GM12801 (cell line): ENCODE data around the gene PTPRD.

ENCODE experiments used
- CTCF ChIP-seq: IDR thresholded peaks from one replicate; pipeline ENCODE4 v1.5.1; 2011; ENCODE audit warnings: control low read depth; ENCODE audit not compliant: insufficient read length; ENCODE audit errors: extremely low read depth

Gene PTPRD

DNA sequence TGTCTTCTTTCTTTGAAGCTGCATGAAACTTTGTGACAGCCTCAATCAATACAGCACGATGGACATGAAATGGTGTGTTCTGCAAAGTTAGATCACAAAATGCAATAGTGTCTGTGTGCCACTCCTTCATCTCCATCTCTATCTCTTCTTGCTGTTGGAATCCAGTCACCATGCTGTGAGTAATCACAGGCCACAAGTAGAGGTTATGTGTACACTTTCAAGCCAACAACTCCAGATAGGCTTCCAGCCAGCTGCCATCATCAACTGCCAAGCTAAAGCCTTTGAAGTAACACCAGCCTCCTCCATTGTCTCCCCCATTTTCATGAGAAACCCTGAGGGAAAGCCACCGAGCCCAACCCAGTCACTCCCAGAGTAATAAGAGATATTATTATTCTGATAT lies 360.6 kb downstream of the PTPRD start:
- TF ChIP-seq CTCF: no peak

DNA sequence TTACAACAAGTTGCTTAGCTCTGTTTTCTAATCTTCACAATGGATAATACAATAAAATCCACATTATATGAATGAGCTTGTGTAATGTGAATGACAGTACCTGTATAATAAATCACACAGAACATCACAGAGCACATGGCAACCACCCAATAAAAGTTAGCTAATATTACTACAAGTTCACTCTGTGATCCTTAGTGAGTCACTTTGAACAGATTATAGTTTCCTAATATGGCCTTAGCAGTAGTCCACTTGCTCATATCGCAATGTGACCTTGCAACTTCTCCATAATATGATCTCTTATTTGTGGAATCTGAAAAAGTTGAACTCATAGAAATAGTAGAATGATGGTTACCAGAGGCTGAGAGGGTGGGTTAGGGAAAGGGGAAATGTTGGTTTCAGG lies 361.3 kb downstream of the PTPRD start:
- no peak for TF ChIP-seq CTCF

GRCh38 chr9:10250219-10250618 lies 362.6 kb downstream of the PTPRD start:
- TF ChIP-seq CTCF: no peak

DNA sequence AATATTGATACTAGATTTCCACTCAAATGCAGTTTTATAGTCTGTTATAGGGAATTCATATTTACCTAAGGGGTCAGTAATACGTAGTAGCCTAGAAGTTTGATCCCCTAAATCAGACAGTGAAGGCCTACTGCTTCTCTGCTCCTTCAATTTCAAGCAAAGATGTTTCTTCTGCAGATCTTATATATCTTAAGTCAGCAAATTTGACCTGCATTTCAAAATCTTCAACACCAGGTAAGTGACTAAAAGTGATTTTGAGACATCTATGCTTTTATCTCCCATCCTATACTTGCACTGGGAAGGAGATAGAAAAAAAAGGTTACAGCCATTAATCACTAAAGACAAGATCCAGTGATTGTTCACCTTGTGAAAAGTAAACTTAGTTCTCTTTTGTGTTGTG lies 363.9 kb downstream of the PTPRD start:
- no peak for TF ChIP-seq CTCF

DNA sequence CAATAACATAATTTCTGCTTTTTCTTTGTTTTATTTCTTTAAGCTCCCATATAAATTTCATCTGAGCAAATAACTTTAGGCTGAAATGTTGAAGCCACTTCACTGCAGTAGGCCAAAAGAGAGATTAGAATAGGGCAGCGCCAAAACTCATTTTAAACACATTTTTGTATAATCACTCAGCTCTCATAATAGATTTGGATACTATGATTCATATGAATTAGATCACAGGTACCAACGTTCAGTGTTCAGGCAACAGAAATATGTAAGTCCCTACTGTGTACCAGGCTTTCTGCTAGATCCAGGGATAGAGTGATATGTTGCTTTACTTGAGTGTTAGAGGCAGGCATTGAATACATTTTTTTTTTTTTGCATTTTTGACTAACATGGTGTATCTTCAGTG lies 370.5 kb downstream of the PTPRD start:
- TF ChIP-seq CTCF: no peak

DNA sequence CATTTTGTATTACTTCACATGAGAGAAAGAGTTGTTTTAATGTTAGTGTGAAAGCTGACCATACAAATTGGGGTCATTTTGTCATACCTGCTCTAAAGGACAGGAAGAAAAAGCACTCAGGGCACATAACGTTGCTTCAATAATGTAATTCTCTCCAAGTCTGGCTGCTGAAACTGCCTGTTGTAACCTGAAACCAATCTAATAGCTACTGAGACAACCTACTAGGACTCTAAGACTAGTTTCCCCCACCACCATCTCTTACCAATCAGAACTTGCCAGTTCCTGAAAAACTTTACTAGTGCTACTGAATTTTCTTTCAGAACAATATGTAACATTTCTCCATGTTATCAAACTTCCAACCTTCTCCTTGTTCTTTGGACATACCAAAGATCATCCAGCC lies 374.7 kb downstream of the PTPRD start:
- no peak for TF ChIP-seq CTCF

DNA sequence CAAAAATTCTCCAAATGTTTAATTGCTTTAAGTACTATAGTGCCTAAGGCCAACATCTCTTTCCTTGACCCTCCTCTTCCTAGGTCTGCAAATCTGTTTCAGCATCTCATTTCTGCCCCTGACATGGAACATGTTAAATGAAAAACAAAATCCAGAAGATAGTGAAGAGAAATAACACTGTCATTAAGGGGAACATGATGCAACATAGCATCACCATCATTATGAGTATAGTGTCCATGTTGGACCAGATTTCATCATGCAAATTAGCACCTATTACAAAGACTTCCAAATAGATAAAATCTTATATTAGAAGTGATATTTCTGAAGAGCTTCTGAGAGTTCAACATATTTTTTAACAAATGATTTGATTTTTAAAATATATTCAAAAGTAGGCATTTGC lies 375.2 kb downstream of the PTPRD start:
- no peak for TF ChIP-seq CTCF

DNA sequence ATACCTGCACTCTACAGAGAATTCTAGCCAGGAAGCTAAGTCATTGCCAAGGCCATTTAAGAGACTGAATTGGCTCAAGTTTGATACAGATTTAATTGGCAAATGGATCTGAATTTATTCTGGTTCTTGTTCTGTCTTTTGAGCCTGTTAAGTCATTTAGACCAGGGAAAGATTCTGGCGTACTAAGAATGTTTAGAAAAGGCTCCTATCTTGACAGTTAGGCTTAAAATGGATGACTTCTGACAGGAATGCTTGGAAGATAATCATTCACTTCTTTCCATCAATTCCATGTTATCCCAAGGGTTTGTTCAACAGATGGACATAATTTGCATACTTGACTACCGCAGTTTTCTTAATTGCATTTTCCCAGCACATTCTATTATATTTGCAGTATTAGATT lies 376.6 kb downstream of the PTPRD start:
- TF ChIP-seq CTCF: no peak
